Breast epithelium (tissue), 4 donors: Measurements from ENCODE around the gene TUBA4A. TPM values are rescaled to one million over a fixed set of nuclear protein-coding genes. Genes with fewer than 3 reads are reported as not detected.

Source experiments
- DNase-seq, 2 donors: peaks; one replicate each; pipeline ENCODE4 v3.0.0-alpha.2; 2019; ENCODE audit warnings: low spot score in 2 of 2
- H3K27ac ChIP-seq, 2 donors: fragments of 200-600 bp; sonication (generic) in 1 of 2; one replicate each; pipeline ENCODE4 v1.5.1; 2016 to 2019; ENCODE audit warnings: mild to moderate bottlenecking in 1 of 2
- H3K27me3 ChIP-seq, 2 donors: fragments of 200-600 bp; sonication (generic) in 1 of 2; one replicate each; pipeline versions ENCODE4 v1.5.1 to v1.6.0; 2017 to 2019; ENCODE audit warnings: control low read depth in 1 of 2, mild to moderate bottlenecking in 1 of 2
- H3K36me3 ChIP-seq: fragments of 200-600 bp; one replicate; pipeline ENCODE4 v1.5.1; 2019
- H3K4me1 ChIP-seq, 2 donors: fragments of 200-600 bp; sonication (generic); one replicate each; pipeline ENCODE4 v1.5.1; 2016 to 2019; ENCODE audit warnings: control low read depth in 1 of 2
- H3K4me3 ChIP-seq, 3 donors: fragments of 200-600 bp; sonication (generic); 1 replicate in 2 of 3; 2 replicates in 1 of 3; pipeline ENCODE4 v1.5.1; 2016 to 2019; ENCODE audit warnings: mild to moderate bottlenecking in 3 of 3, moderate library complexity in 2 of 3
- H3K9me3 ChIP-seq, 2 donors: fragments of 200-600 bp; sonication (generic) in 1 of 2; one replicate each; pipeline ENCODE4 v1.5.1; 2016 to 2019; ENCODE audit warnings: control low read depth in 1 of 2
- POLR2A ChIP-seq: fragments of 450-650 bp; IDR thresholded peaks from one replicate; pipeline ENCODE4 v1.6.1; 2016; ENCODE audit warnings: antibody characterized with exemption, mild to moderate bottlenecking, moderate library complexity
- POLR2AphosphoS5 ChIP-seq, 3 donors: sonication (generic); formaldehyde crosslinking; IDR thresholded peaks; one replicate each; pipeline ENCODE4 v1.6.1; 2017; ENCODE audit warnings: antibody characterized with exemption in 3 of 3
- intact Hi-C: fragments of 100-400 bp; cut with DNase I; formaldehyde crosslinking; loops from one replicate; pipeline ENCODE4 v1.15.1; 2023; ENCODE audit warnings: low total_unique reads
- total RNA-seq, 3 donors: library from RNA; depleted of rRNA; stranded (reverse); fragments of >200 nt; gene quantifications; one replicate each; pipeline ENCODE4 v1.1.0, GENCODE V29; 2016
- TF ChIP-seq, protein P1 (sequence below), 3 donors: fragments of 450-650 bp; IDR thresholded peaks; one replicate each; pipeline ENCODE4 v1.5.1; 2016 to 2017; ENCODE audit warnings: antibody characterized with exemption in 3 of 3, mild to moderate bottlenecking in 3 of 3, moderate library complexity in 3 of 3

TUBA4A gene
- total RNA-seq, 3 donors from 2014 or later = 5.4 to 73.3 (median 48.8) TPM

DNA sequence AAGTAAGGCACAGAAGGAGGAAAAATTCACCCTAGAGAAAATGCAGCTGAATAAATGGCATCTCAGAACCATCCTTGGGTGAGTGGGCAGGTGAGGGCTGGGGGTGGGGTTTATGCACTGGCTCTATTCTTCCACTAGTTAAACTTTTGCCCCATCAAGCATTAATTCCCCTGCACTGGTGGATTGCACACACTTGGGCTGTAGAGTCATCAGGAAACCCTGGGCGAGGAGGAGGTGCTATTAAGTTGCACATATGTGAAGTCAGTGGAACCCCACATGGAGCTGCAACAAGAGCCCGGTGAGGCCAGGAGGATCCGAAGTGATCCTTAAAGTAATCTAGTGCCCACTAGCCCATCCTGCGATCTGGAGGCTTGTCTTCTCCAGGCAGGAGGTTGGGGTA, 18.6 kb upstream of the TUBA4A start:
- H3K27me3 ChIP-seq = no peaks in the 10 kb centered on the region
- intact Hi-C loops = no loop called here
- DNase-seq = no peak
- no peaks in the 10 kb centered on the region for H3K9me3 ChIP-seq
- H3K36me3 ChIP-seq = no peaks in the 10 kb centered on the region
- H3K27ac ChIP-seq = no peak overlapping the region
- TF ChIP-seq, protein P1, sequence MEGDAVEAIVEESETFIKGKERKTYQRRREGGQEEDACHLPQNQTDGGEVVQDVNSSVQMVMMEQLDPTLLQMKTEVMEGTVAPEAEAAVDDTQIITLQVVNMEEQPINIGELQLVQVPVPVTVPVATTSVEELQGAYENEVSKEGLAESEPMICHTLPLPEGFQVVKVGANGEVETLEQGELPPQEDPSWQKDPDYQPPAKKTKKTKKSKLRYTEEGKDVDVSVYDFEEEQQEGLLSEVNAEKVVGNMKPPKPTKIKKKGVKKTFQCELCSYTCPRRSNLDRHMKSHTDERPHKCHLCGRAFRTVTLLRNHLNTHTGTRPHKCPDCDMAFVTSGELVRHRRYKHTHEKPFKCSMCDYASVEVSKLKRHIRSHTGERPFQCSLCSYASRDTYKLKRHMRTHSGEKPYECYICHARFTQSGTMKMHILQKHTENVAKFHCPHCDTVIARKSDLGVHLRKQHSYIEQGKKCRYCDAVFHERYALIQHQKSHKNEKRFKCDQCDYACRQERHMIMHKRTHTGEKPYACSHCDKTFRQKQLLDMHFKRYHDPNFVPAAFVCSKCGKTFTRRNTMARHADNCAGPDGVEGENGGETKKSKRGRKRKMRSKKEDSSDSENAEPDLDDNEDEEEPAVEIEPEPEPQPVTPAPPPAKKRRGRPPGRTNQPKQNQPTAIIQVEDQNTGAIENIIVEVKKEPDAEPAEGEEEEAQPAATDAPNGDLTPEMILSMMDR (IDR thresholded peaks at IDR 0.05) = no peak
- H3K4me3 ChIP-seq = no peak overlapping the region
- H3K4me1 ChIP-seq = no peaks in the 10 kb centered on the region

DNA sequence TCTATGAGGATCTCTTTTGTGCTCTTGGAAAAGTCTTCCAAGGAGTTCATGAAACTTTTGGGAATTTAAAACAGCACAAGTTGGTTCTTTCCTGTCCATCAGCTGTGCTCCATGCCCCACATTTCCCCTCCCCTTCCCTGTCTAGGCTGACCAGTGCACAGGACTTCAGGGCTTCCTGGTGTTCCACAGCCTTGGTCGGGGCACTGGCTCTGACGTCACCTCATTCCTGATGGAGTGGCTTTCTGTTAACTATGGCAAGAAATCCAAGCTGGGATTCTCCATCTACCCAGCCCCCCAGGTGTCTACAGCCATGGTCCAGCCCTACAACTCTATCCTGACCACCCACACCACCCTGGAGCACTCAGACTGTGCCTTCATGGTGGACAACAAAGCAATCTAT, 17.3 kb upstream of the TUBA4A start:
- H3K36me3 ChIP-seq = no peaks in the 10 kb centered on the region
- no peak overlapping the region for H3K27ac ChIP-seq
- no peaks in the 10 kb centered on the region for H3K27me3 ChIP-seq
- no peak for DNase-seq
- H3K4me1 ChIP-seq = no peaks in the 10 kb centered on the region
- intact Hi-C loops = no loop called here
- TF ChIP-seq, protein P1 (IDR thresholded peaks at IDR 0.05) = no peak
- TF ChIP-seq POLR2A (no peak), POLR2AphosphoS5 (IDR thresholded peaks at IDR 0.05) (no peak)
- H3K4me3 ChIP-seq = no peak overlapping the region
- no peaks in the 10 kb centered on the region for H3K9me3 ChIP-seq

DNA sequence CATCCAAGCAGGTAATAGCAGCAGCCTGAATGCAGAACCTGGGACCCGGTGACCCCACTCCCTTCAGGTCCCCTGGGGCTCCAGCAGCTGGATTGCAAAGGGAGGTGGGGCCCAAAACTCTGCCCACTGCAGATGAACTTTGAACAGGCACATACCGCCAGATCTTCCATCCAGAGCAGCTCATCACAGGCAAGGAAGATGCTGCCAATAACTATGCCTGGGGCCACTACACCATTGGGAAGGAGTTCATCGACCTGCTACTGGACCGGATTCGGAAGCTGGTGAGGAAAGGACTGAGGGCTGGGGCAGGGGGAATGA, 16.3 kb upstream of the TUBA4A start:
- Histone ChIP-seq H3K36me3 (no peaks in the 10 kb centered on the region), H3K27ac (no peak overlapping the region), H3K9me3 (no peaks in the 10 kb centered on the region), H3K4me1 (no peaks in the 10 kb centered on the region), H3K4me3 (no peak overlapping the region), H3K27me3 (no peaks in the 10 kb centered on the region)
- TF ChIP-seq POLR2A = no peak
- TF ChIP-seq, protein P1 (IDR thresholded peaks at IDR 0.05) = no peak
- no peak for TF ChIP-seq POLR2AphosphoS5 (IDR thresholded peaks at IDR 0.05)
- no peak for DNase-seq
- intact Hi-C loops = no loop called here

DNA sequence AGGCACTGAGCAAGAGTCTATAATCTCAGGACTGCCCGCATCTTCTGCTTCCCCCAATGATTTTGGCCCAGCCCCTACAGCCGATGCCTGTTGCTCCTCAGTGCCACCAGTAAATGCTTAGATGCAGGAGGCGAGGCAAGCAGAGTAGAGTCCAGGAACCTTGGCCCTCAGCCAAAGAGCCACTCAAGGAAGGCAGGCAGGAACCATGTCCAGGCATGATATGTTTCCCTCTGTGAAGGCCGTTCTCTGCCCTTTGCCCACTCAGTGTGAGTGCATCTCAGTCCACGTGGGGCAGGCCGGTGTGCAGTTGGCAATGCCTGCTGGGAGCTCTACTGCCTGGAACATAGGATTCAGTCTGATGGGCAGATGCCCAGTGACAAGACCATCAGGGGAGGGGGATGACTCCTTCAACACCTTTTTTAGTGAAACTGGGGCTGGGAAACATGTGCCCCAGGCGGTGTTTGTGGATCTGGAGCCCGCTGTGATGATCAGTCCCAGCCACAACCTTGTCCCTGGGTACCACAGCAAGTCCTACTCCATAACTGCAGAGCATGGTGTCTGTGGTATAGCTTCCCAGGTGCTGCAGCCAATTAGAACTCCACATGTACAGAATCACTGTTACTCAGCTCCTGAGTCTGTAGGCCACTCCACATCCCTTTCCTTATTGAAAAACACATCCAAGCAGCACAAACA, 15.8 kb upstream of the TUBA4A start:
- H3K27ac ChIP-seq = peak overlapping the region in 1 of 2 donors; percentile 13
- no peak for DNase-seq

DNA sequence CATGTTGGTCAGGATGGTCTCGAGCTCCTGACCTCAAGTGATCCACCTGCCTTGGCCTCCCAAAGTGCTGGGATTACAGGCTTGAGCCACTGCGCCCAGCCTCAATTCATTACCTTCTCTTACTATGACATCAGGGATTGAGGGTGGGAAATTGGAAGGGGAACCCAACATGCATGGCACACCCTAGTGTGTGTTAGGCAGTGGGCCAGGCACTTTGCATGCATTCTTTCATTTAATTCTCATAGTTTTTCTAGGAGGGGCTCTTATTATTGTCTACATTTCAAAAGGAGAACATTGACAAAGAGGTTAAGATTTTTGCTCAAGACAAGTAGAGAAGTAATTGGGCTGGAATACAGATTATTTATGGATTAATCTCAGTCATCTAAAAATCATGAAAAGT, 14.6 kb upstream of the TUBA4A start:
- intact Hi-C loops = no loop called here
- no peaks in the 10 kb centered on the region for H3K4me1 ChIP-seq
- TF ChIP-seq POLR2AphosphoS5 (IDR thresholded peaks at IDR 0.05) = no peak
- TF ChIP-seq, protein P1 (IDR thresholded peaks at IDR 0.05) = no peak
- TF ChIP-seq POLR2A = no peak

More for the DNA sequence above, 15.8 kb upstream of the TUBA4A start:
- Histone ChIP-seq H3K4me1 (no peaks in the 10 kb centered on the region), H3K27me3 (no peaks in the 10 kb centered on the region), H3K36me3 (no peaks in the 10 kb centered on the region), H3K9me3 (no peaks in the 10 kb centered on the region), H3K4me3 (no peak overlapping the region)
- intact Hi-C loops = no loop called here
- TF ChIP-seq POLR2AphosphoS5 (IDR thresholded peaks at IDR 0.05) = no peak
- TF ChIP-seq POLR2A = no peak
- TF ChIP-seq, protein P1 (IDR thresholded peaks at IDR 0.05) = no peak

More for the DNA sequence above, 14.6 kb upstream of the TUBA4A start:
- Histone ChIP-seq H3K4me3 (no peak overlapping the region), H3K9me3 (no peaks in the 10 kb centered on the region), H3K27me3 (no peaks in the 10 kb centered on the region), H3K27ac (no peak overlapping the region), H3K36me3 (no peaks in the 10 kb centered on the region)
- no peak for DNase-seq
